NCI-H446 treated with DMSO at 0.1 percent for 48 hours (cell line): ENCODE data around the gene IGF2R.

Experiments
- DNase-seq: peaks from one replicate; lab custom pipeline; 2025; lab: John Stamatoyannopoulos, UW

Gene IGF2R

DNA sequence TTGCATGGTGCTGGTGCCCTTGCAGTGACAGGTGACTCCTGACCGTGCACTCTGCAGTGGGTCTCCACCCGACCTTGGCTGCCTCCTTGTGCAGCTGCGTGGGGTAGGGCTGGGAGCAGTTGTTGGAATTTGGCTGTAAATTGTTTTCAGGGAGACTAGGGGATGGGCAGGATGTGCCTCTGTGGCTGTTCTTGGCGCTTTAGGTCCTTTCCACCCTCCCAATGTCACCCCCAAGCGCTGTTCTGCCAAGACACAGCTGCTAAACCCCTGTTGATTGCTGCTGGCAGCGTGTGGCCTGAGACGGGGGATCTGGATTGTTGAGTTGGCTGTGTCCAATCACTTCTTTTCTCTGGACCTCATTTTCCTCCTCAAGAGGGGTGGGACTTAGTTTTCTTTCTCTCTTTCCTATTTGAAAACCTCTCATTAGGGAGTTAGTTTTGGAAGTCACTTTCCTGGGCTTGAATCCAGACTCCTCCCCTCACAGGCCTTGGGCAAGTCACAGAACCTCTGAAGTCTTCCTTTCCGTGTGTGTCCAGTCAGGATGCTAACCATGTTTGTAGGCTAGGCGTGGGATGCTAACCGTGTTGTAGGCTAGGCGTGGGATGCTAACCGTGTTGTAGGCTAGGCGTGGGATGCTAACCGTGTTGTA, 8.5 kb downstream of the IGF2R start:
- no peak for DNase-seq

GRCh38 chr6:159977904-159978268, 9.0 kb downstream of the IGF2R start:
- no peak for DNase-seq

GRCh38 chr6:159978291-159979135, 9.6 kb downstream of the IGF2R start:
- DNase-seq, result no peak

GRCh38 chr6:159979136-159979874, 10.4 kb downstream of the IGF2R start:
- no peak for DNase-seq

GRCh38 chr6:159980474-159980873, 11.6 kb downstream of the IGF2R start:
- DNase-seq, result no peak

GRCh38 chr6:159981071-159981402, 12.2 kb downstream of the IGF2R start:
- DNase-seq, result no peak

- no peak for DNase-seq
These were observed 12.7 kb downstream of the IGF2R start for GRCh38 chr6:159981403-159982245.

- no peak for DNase-seq
These were observed 14.0 kb downstream of the IGF2R start for GRCh38 chr6:159982731-159983506.

GRCh38 chr6:159983641-159984080, 14.8 kb downstream of the IGF2R start:
- no peak for DNase-seq

- DNase-seq, result no peak
These were observed 15.4 kb downstream of the IGF2R start for GRCh38 chr6:159984268-159984786.

DNA sequence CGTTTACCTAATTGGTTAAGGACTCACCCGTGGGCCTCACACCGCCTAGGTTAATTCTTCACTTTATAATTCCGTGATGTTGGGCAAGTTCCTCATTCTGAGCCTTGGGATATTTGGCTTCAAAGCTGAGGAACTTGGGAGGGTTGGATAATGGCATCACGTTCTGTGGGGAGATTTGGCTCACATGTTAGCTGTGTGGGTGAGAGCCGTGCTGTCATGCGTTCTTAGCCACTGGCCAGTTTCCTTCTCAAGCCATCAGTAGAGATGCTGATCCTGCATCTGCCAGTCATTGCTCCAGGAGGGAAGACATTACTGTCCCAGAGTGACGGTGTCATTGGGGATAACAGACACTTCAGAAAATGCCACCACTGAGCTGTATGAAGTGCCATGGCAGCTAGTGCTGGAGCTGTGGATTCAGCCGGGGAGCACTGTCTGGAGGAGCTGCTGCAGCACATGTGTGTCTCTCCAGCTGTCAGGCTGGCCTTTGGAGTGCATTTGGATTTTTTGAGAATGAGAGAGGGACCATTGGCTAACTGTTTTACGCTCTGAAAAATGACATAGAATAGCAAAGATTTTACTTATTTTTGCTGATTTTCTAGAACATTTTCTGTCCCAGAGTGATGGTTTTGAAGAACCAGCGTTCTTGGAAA, 16.5 kb downstream of the IGF2R start:
- no peak for DNase-seq

- DNase-seq, result no peak
These were observed 20.1 kb downstream of the IGF2R start for GRCh38 chr6:159988983-159989454.

GRCh38 chr6:159989492-159990480, 20.9 kb downstream of the IGF2R start:
- no peak for DNase-seq

GRCh38 chr6:159992366-159992765, 23.5 kb downstream of the IGF2R start:
- DNase-seq, result no peak

DNA sequence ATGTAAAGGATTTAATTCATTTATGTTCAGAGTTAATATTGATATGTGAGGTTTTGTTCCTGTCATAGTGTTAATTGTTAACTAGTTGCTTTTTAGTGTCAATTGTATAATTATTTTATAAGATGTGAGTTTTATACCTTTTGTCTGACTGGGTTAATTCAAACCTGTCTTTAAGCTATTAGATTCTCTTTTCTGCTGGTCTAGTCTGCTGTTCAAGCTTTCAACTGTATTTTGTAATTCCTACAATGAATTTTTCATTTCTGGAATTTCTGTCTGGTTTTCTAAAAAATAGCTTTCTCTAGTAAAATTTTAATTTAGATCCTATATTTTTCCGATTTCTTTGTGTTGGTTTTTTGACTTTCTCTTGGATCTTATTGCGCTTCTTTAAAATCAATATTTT, 26.5 kb downstream of the IGF2R start:
- no peak for DNase-seq

- DNase-seq, result no peak
These were observed 27.3 kb downstream of the IGF2R start for GRCh38 chr6:159996087-159996622.

DNA sequence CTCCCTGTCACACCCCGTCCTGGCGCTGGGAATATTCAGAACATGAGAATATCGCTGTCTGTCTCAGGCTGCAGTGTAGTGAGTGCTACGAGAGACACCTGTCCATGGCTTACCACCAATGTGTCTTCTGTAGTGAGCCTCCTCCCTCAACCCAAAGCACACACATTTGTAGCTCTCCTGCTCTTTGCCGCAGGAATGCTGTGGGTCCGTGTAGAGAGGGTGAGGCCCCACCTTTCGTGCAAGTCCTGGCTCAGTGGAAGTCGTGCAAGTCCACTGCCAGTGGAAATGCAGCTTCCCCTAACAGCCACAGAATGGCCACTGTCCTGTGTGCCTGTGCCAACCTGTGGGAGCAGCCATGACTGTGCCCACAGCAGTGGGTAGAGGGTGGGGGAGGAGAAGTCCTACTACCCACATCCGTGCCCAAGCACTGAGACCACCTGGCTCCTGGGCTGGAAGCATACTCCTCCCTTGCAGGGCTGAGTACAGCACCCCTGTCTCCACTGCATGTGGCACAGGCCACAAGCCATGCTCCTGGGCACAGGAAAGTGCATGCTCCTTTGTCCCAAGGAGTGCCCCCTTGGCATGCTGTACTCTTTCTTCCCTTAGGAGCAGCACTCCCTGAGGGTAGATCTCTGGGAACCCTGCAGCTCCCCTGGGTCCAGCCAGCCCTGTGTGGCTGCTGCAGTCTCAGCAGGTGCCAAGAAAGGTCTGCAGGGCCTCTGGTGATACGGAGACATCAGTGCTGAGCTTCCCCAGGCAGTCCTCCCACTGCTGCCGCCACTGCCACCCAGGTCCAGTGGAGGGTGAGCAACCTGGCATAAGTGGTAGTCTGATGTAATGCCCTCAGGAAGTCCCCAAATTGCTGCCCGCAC, 28.0 kb downstream of the IGF2R start:
- no peak for DNase-seq
